Nephron progenitor cell (in vitro differentiated cells): ENCODE results near the gene TEX30.

ENCODE experiments used
- DNase-seq: peaks from one replicate; pipeline ENCODE4 v3.0.0; 2021
- H3K27ac Mint-ChIP-seq: 2 replicates; pipeline ENCODE4 v1.8.0; 2021; ENCODE audit warnings: mild to moderate bottlenecking, moderate library complexity, mixed read lengths
- H3K27me3 Mint-ChIP-seq: 2 replicates; pipeline ENCODE4 v1.8.0; 2021; ENCODE audit warnings: mild to moderate bottlenecking, low read depth, mixed read lengths; ENCODE audit not compliant: poor library complexity
- H3K36me3 Mint-ChIP-seq: 2 replicates; pipeline ENCODE4 v1.8.0; 2021; ENCODE audit warnings: low read depth, mixed read lengths
- H3K4me1 Mint-ChIP-seq: 2 replicates; pipeline ENCODE4 v1.8.0; 2021; ENCODE audit warnings: mixed read lengths
- H3K4me3 Mint-ChIP-seq: 2 replicates; pipeline ENCODE4 v1.8.0; 2021; ENCODE audit warnings: mild to moderate bottlenecking, moderate library complexity, mixed read lengths
- H3K9me3 Mint-ChIP-seq: 2 replicates; pipeline ENCODE4 v1.8.0; 2021; ENCODE audit warnings: mild to moderate bottlenecking, moderate library complexity, mixed read lengths
- TF ChIP-seq, protein P1 (sequence below): fragments of 200-600 bp; sonication (generic); IDR thresholded peaks from 2 replicates; pipeline ENCODE4 v1.5.0; 2021; ENCODE audit warnings: antibody characterized with exemption

The TEX30 gene

DNA sequence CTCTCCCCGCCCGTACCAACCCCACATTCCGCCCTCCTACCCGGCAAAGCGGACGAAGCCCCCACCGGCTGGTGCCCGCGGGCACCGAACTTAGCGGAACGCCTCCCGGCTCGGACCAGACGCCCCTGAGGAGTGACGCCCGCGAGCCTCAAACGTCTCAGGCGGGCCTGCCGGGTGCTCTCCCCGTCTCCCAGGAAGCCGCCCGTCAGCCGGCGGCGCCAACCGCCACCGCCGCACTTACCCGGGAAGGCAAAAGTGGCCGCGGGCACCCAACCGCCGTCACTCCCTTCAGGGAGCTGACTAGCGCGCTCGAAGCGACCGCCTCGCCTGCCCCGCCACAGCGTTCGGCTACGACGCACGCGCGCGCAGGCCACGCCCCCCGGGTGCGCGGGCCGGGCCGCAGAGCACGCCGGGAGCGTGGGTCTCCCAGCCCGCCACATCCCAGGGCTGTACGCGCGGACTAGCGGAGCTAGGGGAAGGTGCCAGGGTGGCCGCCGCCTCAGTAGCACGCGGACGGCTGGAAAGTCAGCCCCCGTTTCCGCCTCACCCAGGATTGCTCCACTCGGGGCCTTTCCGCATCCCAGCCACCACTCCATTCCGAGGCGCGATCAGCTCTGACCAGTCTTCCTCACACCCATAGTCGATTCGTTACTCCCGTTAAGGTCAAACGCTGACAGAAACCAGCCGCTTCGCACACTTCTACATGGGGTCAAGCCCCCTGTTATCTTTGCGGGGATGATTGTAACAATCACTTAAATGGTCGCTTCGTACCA lies at the start of gene TEX30:
Gene TEX30 (minus strand): TSS at position 346 of the 773 bp plus-strand sequence. CDS start 3,760 bp downstream, outside the sequence.
- TF ChIP-seq, protein P1, sequence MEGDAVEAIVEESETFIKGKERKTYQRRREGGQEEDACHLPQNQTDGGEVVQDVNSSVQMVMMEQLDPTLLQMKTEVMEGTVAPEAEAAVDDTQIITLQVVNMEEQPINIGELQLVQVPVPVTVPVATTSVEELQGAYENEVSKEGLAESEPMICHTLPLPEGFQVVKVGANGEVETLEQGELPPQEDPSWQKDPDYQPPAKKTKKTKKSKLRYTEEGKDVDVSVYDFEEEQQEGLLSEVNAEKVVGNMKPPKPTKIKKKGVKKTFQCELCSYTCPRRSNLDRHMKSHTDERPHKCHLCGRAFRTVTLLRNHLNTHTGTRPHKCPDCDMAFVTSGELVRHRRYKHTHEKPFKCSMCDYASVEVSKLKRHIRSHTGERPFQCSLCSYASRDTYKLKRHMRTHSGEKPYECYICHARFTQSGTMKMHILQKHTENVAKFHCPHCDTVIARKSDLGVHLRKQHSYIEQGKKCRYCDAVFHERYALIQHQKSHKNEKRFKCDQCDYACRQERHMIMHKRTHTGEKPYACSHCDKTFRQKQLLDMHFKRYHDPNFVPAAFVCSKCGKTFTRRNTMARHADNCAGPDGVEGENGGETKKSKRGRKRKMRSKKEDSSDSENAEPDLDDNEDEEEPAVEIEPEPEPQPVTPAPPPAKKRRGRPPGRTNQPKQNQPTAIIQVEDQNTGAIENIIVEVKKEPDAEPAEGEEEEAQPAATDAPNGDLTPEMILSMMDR, result no peak
- Mint-ChIP-seq H3K9me3 (peaks cover 13% of the 10 kb centered on the region), H3K27ac (peak within 1 kb of the TSS; percentile 48)

DNA sequence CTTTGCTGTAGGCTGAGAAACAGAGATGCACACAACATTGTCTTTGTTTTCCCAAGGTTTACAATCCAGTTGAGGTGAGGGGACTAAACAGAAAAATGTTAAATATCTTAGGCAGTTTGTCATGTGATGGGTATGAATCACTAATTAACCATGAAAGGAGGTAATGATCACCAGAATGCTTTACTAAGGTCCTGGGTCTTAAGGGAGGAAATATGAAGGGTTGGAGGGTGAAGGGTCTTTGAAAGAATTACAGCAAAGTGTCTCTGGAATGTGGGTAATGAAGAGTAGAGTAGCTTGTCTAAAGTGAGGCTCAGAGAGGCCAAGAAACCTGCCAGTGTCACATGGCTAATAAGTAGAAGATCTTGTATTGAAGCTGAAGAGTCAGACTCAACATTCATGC lies 44.3 kb upstream of the TEX30 start:
- DNase-seq, result no peak
- Mint-ChIP-seq H3K27ac (peak overlapping the region; percentile 30), H3K9me3 (peaks cover 3% of the 10 kb centered on the region), H3K4me3 (no peak overlapping the region), H3K36me3 (peaks cover 50% of the 10 kb centered on the region), H3K4me1 (no peaks in the 10 kb centered on the region), H3K27me3 (peaks cover 2% of the 10 kb centered on the region)
- TF ChIP-seq, protein P1, result no peak

More for the DNA sequence above, at the start of gene TEX30:
- peak; percentile 85 for DNase-seq
- Mint-ChIP-seq H3K4me1 (peaks cover 33% of the 10 kb centered on the region), H3K4me3 (peak within 1 kb of the TSS; percentile 89), H3K36me3 (peaks cover 24% of the 10 kb centered on the region), H3K27me3 (no peaks in the 10 kb centered on the region)

DNA sequence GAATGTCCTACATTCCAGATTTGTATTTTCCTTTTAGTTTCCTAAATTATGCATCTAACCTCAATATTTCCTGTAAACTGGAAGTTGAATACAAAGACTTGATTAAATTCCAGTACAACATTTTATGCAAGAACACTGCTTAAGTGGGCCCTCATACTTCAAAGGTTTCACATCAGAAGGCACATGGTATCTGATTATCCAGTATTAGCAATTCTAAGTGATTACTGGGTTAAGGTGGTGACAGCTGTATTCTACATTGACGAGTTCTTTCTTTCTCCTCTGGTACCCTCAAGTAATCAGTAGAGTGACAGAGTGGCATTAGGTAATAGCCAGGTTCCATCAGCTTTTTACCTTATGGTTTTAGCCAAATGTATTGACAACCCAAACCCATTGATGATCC lies 43.7 kb upstream of the TEX30 start:
- H3K4me3 Mint-ChIP-seq, result no peak overlapping the region
- H3K27ac Mint-ChIP-seq, result no peak overlapping the region
- H3K36me3 Mint-ChIP-seq, result peaks cover 47% of the 10 kb centered on the region
- no peaks in the 10 kb centered on the region for H3K4me1 Mint-ChIP-seq
- DNase-seq, result no peak
- H3K27me3 Mint-ChIP-seq, result peaks cover 2% of the 10 kb centered on the region
- H3K9me3 Mint-ChIP-seq, result peaks cover 1% of the 10 kb centered on the region
- TF ChIP-seq, protein P1, result no peak

DNA sequence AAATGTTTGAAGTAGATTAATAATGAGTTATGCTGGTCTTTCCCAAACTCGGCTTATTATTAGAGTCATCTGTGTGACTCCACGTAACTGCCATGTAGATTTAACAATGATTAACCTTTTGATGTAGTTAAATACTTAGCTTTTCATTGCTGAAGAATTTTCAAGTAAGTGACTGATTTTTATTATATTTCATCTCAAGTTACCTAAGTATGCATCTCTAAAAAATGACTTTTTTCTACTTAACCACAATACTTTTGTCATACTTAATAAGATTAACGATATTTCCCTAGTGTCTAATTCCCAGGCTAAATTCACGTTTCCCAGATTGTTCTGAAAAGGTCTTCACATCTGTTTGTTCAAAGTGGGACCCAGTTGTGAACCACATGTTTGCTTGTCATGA lies 43.1 kb upstream of the TEX30 start:
- DNase-seq, result no peak
- peaks cover 47% of the 10 kb centered on the region for H3K36me3 Mint-ChIP-seq
- H3K4me3 Mint-ChIP-seq, result no peak overlapping the region
- no peaks in the 10 kb centered on the region for H3K4me1 Mint-ChIP-seq
- H3K27me3 Mint-ChIP-seq, result peaks cover 2% of the 10 kb centered on the region
- no peak overlapping the region for H3K27ac Mint-ChIP-seq
- peaks cover 7% of the 10 kb centered on the region for H3K9me3 Mint-ChIP-seq
- TF ChIP-seq, protein P1, result no peak

DNA sequence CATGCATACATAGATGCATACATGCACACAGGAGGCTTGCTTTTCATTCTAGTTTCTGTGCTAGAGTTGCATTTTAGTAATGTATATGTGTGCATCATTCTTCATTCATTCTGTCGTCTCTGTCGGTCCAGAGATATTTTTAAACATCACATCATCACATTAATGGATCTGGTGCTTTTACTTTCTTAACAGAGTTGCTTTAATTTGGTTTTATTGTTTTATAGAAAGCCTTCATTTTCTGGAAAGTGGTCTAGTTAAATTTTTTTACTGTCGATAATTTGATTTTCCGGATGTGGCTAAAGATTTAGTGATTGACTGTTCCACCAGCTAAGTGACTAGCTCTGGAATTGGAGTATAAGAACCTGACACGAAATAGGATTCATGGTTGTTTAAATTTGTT lies 42.2 kb upstream of the TEX30 start:
- peaks cover 2% of the 10 kb centered on the region for H3K27me3 Mint-ChIP-seq
- no peak overlapping the region for H3K4me3 Mint-ChIP-seq
- no peaks in the 10 kb centered on the region for H3K4me1 Mint-ChIP-seq
- no peak overlapping the region for H3K27ac Mint-ChIP-seq
- DNase-seq, result no peak
- H3K9me3 Mint-ChIP-seq, result peaks cover 16% of the 10 kb centered on the region
- TF ChIP-seq, protein P1, result no peak
- H3K36me3 Mint-ChIP-seq, result peaks cover 55% of the 10 kb centered on the region

DNA sequence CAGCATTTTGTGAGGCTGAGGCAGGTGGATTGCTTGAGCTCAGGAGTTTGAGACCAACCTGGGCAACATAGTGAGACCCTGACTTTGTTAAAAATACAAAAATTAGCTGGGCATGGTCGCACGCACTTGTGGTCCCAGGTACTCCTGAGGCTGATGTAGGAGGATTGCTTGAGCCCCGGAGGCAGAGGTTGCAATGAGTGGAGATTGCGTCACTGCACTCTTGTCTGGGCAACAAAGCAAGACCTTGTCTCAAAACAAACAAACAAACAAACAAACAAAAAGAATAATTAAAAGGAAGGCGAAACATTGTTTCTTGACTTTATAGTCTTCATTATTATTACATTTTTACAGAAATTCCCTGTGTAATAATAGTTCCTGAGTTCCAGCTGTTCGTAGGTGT lies 41.2 kb upstream of the TEX30 start:
- Mint-ChIP-seq H3K4me3 (no peak overlapping the region), H3K27ac (no peak overlapping the region), H3K4me1 (no peaks in the 10 kb centered on the region), H3K36me3 (peaks cover 55% of the 10 kb centered on the region), H3K9me3 (peaks cover 22% of the 10 kb centered on the region), H3K27me3 (peaks cover 2% of the 10 kb centered on the region)
- TF ChIP-seq, protein P1, result no peak
- DNase-seq, result no peak
